DMS53 treated with DMSO at 0.1 percent for 48 hours (cell line): ENCODE measurements around the gene CELA3B.
"Not testable (repeated sequence)": the region's sequence is repeated elsewhere in the genome, so short reads cannot be mapped to it uniquely, and the experiment has no call there.

Source experiments
- DNase-seq: peaks from one replicate; lab custom pipeline; 2025; ENCODE audit not compliant: unreplicated experiment; lab: John Stamatoyannopoulos, UW

CELA3B gene

DNA sequence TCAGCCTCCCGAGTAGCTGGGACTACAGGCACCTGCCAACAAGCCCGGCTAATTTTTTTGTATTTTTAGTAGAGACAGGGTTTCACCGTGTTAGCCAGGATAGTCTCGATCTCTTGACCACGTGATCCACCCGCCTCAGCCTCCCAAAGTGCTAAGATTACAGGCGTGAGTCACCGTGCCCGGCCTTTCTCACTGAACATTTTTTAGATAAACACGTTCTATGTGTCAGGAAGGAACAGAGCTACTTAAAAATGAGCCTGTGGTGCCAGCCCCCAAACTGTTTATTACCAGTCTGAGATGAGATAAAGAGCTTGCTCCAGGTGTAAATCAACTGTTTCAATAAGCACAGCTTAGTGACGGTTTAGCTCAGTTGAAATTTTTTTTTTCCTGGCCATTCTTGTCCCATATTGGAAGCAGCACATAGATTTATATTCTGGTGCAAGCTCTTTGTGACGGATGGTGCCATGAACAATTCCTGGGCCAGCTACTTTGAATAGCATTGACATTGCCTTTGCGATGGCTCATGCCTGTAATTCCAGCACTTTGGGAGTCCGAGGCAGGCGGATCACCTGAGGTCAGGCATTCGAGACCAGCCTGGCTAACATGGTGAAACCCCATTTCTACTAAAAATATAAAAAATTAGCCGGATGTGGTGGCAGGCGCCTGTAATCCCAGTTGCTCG is 33.7 kb upstream of the CELA3B start:
- DNase-seq, result not testable (repeated sequence)

DNA sequence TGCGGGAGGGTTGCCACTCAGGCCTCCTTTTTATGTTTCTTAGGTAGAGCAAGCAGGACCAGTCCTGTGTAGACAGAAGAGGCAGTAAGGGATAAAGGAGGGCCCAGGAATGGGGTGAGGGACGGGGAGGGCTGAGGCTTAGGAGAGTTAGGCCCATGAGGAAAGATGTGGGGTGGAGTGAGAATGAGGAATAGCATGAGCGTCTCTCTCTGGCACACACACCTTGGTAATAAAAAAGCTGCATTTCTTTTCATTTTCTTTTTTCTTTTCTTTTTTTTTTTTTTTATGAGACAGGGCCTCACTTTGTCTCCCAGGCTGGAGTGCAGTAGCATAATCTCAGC is 32.1 kb upstream of the CELA3B start:
- DNase-seq, result no peak

- no peak for DNase-seq
These were observed 29.8 kb upstream of the CELA3B start for GRCh38 chr1:21946836-21947587.

DNA sequence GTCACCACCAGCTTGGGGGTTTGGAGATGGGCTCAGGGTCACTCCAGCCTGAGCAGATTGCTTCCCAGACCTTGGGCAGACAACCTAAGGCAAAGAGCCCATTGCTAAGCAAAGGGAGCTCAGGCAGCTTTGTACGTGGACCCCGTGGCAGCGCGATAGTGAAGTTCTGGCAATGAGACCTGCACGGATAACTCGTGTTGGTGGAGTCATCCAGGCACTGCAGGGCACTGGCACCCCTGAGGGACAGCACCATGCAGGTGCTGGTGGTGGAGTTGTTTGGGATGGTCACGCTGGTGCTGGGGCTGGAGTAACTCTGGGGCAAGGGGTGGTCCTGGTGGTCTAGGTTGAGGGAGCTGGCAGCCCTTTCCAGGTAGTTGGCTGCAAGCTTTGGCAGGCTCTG is 26.1 kb upstream of the CELA3B start:
- no peak for DNase-seq

GRCh38 chr1:21951226-21951870 is 25.5 kb upstream of the CELA3B start:
- DNase-seq, result no peak

DNA sequence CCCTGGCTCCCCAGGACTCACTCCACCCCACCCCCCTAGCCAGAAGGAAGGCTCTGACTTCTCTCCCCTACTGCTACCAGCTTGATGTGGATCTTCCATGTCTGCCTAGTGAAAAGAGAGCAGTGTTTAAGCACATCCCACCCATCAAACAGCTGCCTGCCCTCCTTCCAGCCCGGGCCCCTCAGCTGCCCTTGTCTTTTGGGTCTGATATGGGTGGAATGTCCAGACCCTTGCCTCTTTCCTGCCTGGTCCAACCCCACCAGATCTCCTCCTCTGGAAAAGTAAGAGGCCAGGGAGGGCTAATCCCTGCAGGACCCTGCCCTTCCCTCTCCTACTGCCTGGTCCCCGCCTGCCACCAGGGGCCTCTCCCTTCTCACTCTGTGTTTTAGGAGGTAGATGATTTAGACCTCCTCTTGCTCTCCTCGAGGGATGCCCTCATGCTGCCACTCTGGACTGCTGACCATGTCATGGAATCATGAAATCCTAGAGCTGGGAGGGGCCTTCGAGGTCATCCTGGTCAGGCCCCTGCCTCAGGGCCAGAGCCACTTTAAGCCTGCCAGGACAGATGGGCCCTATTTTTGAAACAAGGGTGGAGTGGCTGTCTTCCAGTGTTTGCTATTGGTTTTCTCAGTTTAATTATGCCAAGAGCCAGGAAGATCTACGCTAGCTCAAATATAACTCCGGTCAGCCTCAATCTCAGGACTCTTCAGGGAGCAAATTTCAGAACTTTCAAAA is 23.9 kb upstream of the CELA3B start:
- DNase-seq, result no peak

DNA sequence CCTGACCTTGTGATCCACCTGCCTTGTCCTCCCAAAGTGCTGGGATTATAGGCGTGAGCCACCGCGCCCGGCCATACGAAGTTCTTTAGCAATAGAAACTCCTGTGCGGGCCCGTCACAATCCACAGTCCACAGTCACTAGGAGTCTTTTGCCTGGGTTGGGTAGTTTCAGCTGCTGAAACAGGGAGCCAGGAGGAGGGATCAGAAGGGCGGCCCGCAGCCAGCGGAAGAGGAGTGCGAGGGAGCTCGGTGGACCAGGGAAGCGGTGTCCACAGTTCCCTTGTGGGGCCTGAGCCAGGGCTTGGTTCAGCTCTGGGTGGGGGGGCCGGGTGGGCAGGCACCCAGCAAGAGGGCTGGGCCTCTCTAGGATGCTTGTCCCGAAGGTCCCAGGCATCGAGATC is 21.8 kb upstream of the CELA3B start:
- DNase-seq, result no peak

- DNase-seq, result no peak
These were observed 21.1 kb upstream of the CELA3B start for GRCh38 chr1:21955501-21956281.

- DNase-seq, result peak; percentile 93
These were observed 19.9 kb upstream of the CELA3B start for GRCh38 chr1:21956720-21957552.

DNA sequence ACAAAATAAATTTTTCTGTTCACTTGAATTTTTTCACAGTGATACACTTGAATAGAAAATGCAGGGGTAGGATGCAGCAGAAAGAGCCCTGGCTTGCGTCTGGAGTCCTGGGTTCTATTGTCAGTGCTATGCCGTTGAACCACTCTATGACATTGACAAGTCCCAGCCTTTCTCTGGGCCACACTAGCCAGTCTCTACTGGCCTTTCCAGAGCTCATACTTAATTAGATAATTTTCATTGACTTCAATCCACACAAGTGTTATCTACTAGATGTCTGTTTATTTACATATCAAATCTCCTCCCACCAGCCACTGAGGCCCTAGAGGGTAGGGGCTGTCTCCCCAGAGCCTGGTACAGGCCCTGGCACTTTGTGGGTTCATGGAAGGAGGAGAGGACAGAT is 15.5 kb upstream of the CELA3B start:
- no peak for DNase-seq

DNA sequence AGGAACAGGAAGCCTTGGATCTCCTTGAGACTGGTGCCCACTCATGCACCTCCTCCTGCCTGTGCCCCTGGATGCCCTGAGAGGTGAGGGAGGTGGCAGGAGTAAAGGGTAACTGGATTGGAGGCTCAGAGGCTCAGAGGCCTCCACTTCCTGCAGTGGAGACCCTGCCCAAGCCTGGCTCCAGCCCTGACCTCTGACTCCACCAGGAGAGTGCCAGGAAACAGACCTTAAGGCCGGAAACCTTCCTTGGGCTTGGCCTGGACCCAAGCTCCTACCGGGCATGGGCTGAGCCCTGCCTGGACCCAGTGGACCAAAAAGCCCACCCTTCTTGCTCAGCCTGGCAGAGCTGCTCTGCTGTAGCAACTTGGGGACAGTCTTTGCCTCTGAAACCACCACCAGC is 15.0 kb upstream of the CELA3B start:
- DNase-seq, result no peak

- peak; percentile 46 for DNase-seq
These were observed 13.2 kb upstream of the CELA3B start for GRCh38 chr1:21963477-21964217.

DNA sequence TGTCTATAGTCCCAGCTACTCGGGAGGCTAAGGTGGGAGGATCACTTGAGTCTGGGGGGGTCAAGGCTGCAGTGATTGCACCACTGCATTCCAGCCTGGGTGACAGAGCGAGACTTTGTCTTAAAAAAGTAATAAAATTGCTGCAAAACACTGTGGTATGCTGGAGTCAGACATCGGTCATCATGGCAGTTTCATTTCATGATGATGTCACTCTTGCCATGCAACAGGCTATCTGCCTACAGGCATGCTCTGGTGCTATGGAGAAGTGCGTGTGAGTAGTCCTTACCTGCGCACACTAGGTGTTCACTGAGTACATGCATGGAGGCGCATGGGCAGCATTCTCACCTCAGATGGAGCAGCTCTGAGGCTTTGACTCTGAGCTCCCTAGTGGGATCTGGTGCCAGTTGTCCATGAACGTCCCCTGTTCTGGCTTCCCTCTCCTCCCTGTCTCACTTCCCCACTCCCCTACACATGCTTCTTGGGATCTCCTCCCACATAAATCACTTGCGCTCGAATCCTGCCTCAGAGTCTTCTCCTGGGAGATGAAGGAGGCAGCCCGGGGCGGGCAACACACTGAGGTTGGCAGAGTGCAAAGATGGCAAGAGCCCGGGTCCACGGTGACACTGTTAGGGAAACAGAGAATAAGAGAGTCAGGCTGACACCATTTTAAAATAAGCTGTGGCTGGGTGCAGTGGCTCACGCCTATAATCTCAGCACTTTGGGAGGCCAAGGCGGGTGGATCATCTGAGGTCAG is 10.4 kb upstream of the CELA3B start:
- DNase-seq, result no peak

- DNase-seq, result not testable (repeated sequence)
These were observed 9.6 kb upstream of the CELA3B start for GRCh38 chr1:21967216-21967615.

DNA sequence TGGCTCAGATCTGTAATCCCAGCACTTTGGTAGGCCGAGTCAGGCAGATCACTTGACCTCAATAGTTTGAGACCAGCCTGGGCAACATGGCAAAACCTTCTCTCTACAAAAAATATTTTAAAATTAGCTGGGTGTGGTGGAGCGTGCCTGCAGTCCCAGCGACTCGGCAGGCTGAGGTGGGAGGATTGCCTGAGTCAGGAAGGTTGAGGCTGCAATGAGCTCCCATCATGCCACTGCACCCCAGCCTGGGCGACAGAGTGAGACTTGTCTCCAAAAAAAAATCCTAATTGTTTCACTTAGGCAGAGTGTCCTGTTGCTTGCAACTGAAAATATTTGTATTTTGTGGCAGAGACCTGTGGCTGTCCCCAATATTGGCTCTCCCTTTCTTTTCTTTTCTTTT is 7.8 kb upstream of the CELA3B start:
- DNase-seq, result not testable (repeated sequence)

DNA sequence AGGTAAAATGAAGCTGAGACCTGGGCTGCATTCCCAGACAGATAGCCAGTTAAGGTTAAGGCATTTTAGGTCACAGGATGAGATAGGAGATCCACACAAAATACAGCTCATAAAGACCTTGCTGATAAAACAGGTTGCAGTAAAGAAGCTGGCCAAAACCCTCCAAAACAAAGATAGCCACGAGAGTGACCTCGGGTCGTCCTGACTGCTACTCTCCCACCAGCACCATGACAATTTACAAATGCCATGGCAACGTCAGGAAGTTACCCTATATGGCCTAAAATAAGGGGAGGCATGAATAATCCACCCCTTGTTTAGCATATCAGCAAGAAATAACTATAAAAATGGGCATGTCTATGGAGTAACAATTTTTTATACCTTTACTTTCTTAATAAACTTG is 6.3 kb upstream of the CELA3B start:
- DNase-seq, result not testable (repeated sequence)

DNA sequence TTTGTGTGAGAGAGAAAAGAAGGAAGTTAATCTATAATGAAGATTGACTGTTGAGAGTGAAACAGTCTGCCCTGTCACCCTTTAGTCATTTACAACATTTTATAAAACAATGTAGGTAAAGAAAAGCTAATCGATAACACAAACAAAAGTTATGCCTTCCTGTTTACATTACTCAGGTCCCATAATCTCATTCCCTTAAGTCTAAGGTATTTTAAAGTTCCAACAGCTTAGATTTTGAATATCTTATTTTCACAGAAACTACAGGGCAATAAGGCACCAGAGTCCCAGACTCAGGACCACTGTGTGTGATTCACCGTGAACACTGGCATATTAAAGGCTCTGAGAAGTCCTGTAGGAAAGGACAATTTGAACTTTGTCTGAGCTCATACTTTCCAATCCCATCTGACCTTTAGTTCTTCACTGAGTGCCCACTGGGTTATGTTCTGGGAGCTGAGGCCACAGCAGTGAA is 3.8 kb upstream of the CELA3B start:
- not testable (repeated sequence) for DNase-seq

DNA sequence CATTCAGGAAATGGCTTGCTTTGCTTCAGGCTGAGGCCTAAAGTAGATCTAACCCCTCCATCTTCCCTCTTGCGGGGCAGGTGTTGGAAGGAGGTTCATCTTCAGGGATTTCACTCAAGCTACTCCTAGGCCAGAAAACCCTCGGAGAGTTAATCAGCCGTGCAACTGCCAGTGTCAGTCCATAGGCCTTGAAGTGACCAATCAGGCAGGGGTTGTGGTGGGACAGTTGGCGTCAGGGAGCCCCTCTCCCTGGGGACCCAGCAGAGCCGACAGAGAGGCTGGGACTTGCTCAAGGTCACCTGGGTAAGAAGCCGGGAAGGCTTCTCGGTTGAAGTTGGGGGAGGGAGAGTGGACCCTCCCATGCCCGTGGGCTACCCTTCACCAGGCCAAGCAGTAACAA is 2.9 kb upstream of the CELA3B start:
- DNase-seq, result not testable (repeated sequence)
